HCT116 (cell line): ENCODE results near the gene PRKCQ.

ENCODE experiments used
- POLR2A ChIP-seq: IDR thresholded peaks from 2 replicates; pipeline ENCODE4 v1.7.0; 2011; ENCODE audit warnings: borderline replicate concordance; ENCODE audit not compliant: insufficient read depth, insufficient read length; ENCODE audit errors: extremely low read depth
- TF ChIP-seq, protein P1 (sequence below), 3 experiments: fragments of 200-600 bp in 1 of 3; sonication (generic) in 1 of 3; IDR thresholded peaks in 2 of 3; conservative IDR thresholded peaks in 1 of 3; 2 replicates each; pipeline ENCODE4 v1.5.1; 2012 to 2017; ENCODE audit warnings: low read depth in 2 of 3, low read length in 2 of 3, antibody characterized with exemption in 1 of 3, borderline replicate concordance in 1 of 3, control low read depth in 1 of 3, mild to moderate bottlenecking in 1 of 3, mixed read lengths in 1 of 3, mixed run types in 1 of 3, moderate library complexity in 1 of 3; ENCODE audit not compliant: insufficient read depth in 1 of 3

DNA sequence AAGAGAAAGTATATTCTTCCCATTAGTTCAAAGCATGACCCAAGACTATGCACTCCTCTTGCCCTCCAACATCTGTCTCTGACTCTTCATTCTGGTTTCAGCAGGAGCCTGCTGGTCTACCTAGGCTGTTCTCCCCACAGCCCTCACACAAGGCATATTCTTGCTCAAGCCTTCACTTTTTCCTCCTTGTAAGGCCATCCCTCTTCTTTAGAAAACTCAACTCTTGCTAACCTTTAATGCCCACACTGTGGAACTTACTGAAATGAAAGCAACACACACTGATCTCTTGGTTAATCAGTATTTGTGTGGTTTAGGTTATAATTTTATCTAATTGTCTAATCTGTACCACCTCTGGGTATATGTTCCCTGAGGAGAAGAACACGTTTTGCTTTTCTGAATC lies 75.8 kb downstream of the PRKCQ start:
- no peak for TF ChIP-seq POLR2A
- TF ChIP-seq, protein P1, sequence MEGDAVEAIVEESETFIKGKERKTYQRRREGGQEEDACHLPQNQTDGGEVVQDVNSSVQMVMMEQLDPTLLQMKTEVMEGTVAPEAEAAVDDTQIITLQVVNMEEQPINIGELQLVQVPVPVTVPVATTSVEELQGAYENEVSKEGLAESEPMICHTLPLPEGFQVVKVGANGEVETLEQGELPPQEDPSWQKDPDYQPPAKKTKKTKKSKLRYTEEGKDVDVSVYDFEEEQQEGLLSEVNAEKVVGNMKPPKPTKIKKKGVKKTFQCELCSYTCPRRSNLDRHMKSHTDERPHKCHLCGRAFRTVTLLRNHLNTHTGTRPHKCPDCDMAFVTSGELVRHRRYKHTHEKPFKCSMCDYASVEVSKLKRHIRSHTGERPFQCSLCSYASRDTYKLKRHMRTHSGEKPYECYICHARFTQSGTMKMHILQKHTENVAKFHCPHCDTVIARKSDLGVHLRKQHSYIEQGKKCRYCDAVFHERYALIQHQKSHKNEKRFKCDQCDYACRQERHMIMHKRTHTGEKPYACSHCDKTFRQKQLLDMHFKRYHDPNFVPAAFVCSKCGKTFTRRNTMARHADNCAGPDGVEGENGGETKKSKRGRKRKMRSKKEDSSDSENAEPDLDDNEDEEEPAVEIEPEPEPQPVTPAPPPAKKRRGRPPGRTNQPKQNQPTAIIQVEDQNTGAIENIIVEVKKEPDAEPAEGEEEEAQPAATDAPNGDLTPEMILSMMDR (IDR thresholded peaks at IDR 0.05 in 2 of 3, conservative IDR thresholded peaks at IDR 0.05 in 1 of 3; ENCODE audit: borderline replicate concordance in 1 of 3, insufficient read depth in 1 of 3, low read depth in 2 of 3, low read length in 2 of 3): no peak
